Loucy (cell line): ENCODE results near the gene HIP1.

Source experiments
- CTCF ChIP-seq: fragments of 200-600 bp; sonication (generic); conservative IDR thresholded peaks from 2 replicates; pipeline ENCODE4 v1.5.1; 2014; ENCODE audit warnings: mild to moderate bottlenecking, antibody characterized with exemption, low read length
- EZH2phosphoT487 ChIP-seq: fragments of 200-600 bp; IDR thresholded peaks from 2 replicates; pipeline ENCODE4 v1.6.1; 2018; ENCODE audit warnings: antibody characterized with exemption, mild to moderate bottlenecking, moderate library complexity, borderline replicate concordance

GRCh38 chr7:75725306-75725705, 13.4 kb downstream of the HIP1 start:
- TF ChIP-seq CTCF (no peak), EZH2phosphoT487 (no peak)
